ENCODE measurements around the gene CD109. TPM values are rescaled to one million over a fixed set of nuclear protein-coding genes. Genes with fewer than 3 reads are reported as not detected.
A peak's percentile ranks its signal among the peaks of the same experiment; 100 is the strongest.

CD109 gene
- total and polyA plus RNA-seq, 2 of the 8 experiments (the other 6 are each of a cell fraction or from before 2014, with no cell fraction given), result 1.4 to 5.3 TPM

DNA sequence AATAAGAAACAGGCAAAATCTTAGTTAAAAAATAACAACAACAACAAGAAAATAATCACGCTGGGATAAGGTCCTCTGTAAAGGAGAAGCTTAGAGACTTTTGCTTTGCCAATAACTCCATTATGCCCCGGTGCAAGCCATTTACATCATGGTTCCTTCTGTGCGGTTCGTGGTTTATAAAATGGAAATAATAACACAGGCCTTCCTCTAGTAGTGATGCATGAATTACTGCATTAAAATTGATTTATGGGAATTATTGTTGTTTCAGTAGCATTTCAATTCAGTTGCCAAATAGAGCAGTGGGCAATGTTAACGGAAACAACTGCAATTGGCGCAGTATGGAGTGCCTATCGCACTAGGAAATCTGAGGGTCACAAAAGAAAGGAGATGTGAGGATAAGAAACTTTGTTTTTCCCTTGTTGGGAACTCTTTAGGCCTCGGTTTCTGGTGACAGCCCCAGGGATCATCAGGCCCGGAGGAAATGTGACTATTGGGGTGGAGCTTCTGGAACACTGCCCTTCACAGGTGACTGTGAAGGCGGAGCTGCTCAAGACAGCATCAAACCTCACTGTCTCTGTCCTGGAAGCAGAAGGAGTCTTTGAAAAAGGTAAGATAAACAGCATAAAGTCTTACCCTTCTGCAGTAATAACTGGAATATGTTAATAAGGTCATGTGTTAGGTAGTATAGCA, 1.1 kb downstream of the CD109 start:
- no peak overlapping the region for H4K5ac ChIP-seq (ENCODE audit: insufficient read length, low read depth, low read length)
- TF ChIP-seq GTF2F1 (IDR thresholded peaks at IDR 0.05; ENCODE audit: borderline replicate concordance, low read depth, low read length) (no peak), ASH2L (IDR thresholded peaks at IDR 0.05; ENCODE audit: low read length) (no peak), KDM5A (IDR thresholded peaks at IDR 0.05; ENCODE audit: low read length) (no peak), RFX5 (IDR thresholded peaks at IDR 0.05; ENCODE audit: borderline replicate concordance, low read depth, low read length) (no peak), YY1 (IDR thresholded peaks at IDR 0.05; ENCODE audit: low read depth, low read length) (no peak), SUZ12 (IDR thresholded peaks at IDR 0.05; ENCODE audit: low read length) (no peak), POU5F1 (IDR thresholded peaks at IDR 0.05; ENCODE audit: low read depth, low read length) (no peak), JUN (IDR thresholded peaks at IDR 0.05; ENCODE audit: low read depth, low read length) (no peak), FOSL1 (IDR thresholded peaks at IDR 0.05; ENCODE audit: insufficient read depth, low read depth, low read length) (no peak), JUND (IDR thresholded peaks at IDR 0.05; ENCODE audit: low read length) (no peak), RAD21 (IDR thresholded peaks at IDR 0.05 in 1 of 2, conservative IDR thresholded peaks at IDR 0.05 in 1 of 2; ENCODE audit: low read depth in 2 of 2, low read length in 2 of 2) (no peak), CHD2 (IDR thresholded peaks at IDR 0.05; ENCODE audit: low read length) (no peak)
- 82% methylated on average over 10 of the region's 10 CpGs; no CpG with 5 or more reads in 1 of the 2 experiments for WGBS, 2 experiments (ENCODE audit: extremely low coverage in 1 of 2, insufficient coverage in 1 of 2, insufficient read length in 1 of 2, insufficient replicate concordance in 2 of 2, low coverage in 1 of 2, low lambda C conversion rate in 2 of 2, missing lambda C conversion rate in 1 of 2)
- H3K14ac ChIP-seq (ENCODE audit: insufficient read length), result no peak overlapping the region
- no peak overlapping the region for H3K4ac ChIP-seq (replicated peaks; ENCODE audit: insufficient read length, low read depth, low read length)
- H4K8ac ChIP-seq (ENCODE audit: extremely low read depth, insufficient read depth, low read length), result no peak overlapping the region
- H2AFZ ChIP-seq (ENCODE audit: low read length), result no peak overlapping the region
- DNase-seq (ENCODE audit: low read depth in 1 of 2, low spot score in 2 of 2), result no peak
- H3K27ac ChIP-seq (ENCODE audit: low read depth, low read length), result no peak overlapping the region
- no peak overlapping the region for H3K9ac ChIP-seq (replicated peaks in 1 of 4; ENCODE audit: extremely low read depth in 1 of 4, low read depth in 3 of 4, low read length in 3 of 4)
- CTCF ChIA-PET (ENCODE audit: partially characterized antibody), result interaction anchor here (0.6 to 1.4 kb wide), 2 partner anchors 21 to 67 kb away, joined by 3 to 8 read pairs; no protein-coding TSS in a partner anchor
- no peaks in the 10 kb centered on the region for H3K9me3 ChIP-seq (ENCODE audit: insufficient read depth in 2 of 2, low read depth in 1 of 2, low read length in 1 of 2)
- no peak overlapping the region for H2BK120ac ChIP-seq (replicated peaks; ENCODE audit: low read depth, low read length)
- no peak overlapping the region for H3K18ac ChIP-seq (ENCODE audit: extremely low read depth, low read length)
- POLR2A ChIA-PET (ENCODE audit: partially characterized antibody), result interaction anchor here (1.0 kb wide), 1 partner anchor 185 kb away, joined by 3 read pairs; no protein-coding TSS in a partner anchor
- no peak overlapping the region for H4K91ac ChIP-seq (replicated peaks; ENCODE audit: insufficient read length, low read length)
- H3K4me1 ChIP-seq (replicated peaks in 1 of 4; ENCODE audit: control insufficient read depth in 3 of 4, insufficient read depth in 4 of 4, low read length in 3 of 4), result peaks cover 0 to 4% (median 2%) of the 10 kb centered on the region in 4 experiments; a peak in 3 of 7 replicates
- H2BK15ac ChIP-seq (ENCODE audit: low read length), result no peak overlapping the region
- H4K20me1 ChIP-seq (replicated peaks in 1 of 2; ENCODE audit: control insufficient read depth in 1 of 2, insufficient read depth in 2 of 2, low read length in 2 of 2), result no peaks in the 10 kb centered on the region
- no peaks in the 10 kb centered on the region for H3K79me2 ChIP-seq (ENCODE audit: control insufficient read depth in 1 of 2, insufficient read depth in 2 of 2, low read length in 2 of 2)
- H3K79me1 ChIP-seq (ENCODE audit: low read depth, low read length), result no peaks in the 10 kb centered on the region
- H3K36me3 ChIP-seq (ENCODE audit: control insufficient read depth in 2 of 4, insufficient read depth in 4 of 4, low read length in 3 of 4), result no peaks in the 10 kb centered on the region
- H3K23me2 ChIP-seq (ENCODE audit: low read depth, low read length), result peaks cover 5% of the 10 kb centered on the region
- peak overlapping the region in 1 of 4 experiments; percentile 72; a peak in 2 of 8 replicates for H3K4me3 ChIP-seq (ENCODE audit: extremely low read depth in 1 of 4, insufficient read depth in 2 of 4, low read depth in 3 of 4, low read length in 4 of 4)
- H2BK5ac ChIP-seq (ENCODE audit: low read depth, low read length), result no peak overlapping the region
- peaks cover 0 to 2% (median 0%) of the 10 kb centered on the region in 4 experiments; a peak in 3 of 7 replicates for H3K27me3 ChIP-seq (replicated peaks in 1 of 4; ENCODE audit: control insufficient read depth in 3 of 4, extremely low read depth in 1 of 4, insufficient read depth in 3 of 4, low read length in 3 of 4)
- no peak overlapping the region for H3K56ac ChIP-seq (replicated peaks; ENCODE audit: insufficient read length, low read depth, low read length)
- no peak overlapping the region for H3K23ac ChIP-seq (ENCODE audit: insufficient read length)
- no peak overlapping the region for H2BK12ac ChIP-seq (ENCODE audit: low read depth, low read length)
- H3K4me2 ChIP-seq (ENCODE audit: insufficient read depth in 1 of 2, low read depth in 2 of 2, low read length in 2 of 2), result peak overlapping the region in 1 of 2 experiments; percentile 59; a peak in 2 of 4 replicates
- no peak overlapping the region for H2BK20ac ChIP-seq (ENCODE audit: low read length)
- no peak overlapping the region for H2AK5ac ChIP-seq (ENCODE audit: low read depth, low read length)
- peak; percentile 32 for FAIRE-seq

Measured in H1 (cell line).